Activated T-helper 1 cell treated with anti-CD3 and anti-CD28 coated beads, Interleukin-12 subunit alpha, Interleukin-12 subunit beta, Interleukin-2, Interleukin-4 antibody, amounts not matched to agents 30 ng/mL and 10 ng/mL and 1 ng/mL, durations not matched to agents 14 hours and 24 hours and 36 hours (primary cell): Measurements from ENCODE around the gene AP1M1. TPM values are rescaled to one million over a fixed set of nuclear protein-coding genes. Genes with fewer than 3 reads are reported as not detected.
"Not testable (repeated sequence)": the region's sequence is repeated elsewhere in the genome, so short reads cannot be mapped to it uniquely, and the experiment has no call there.

Experiments used
- DNase-seq: peaks from one replicate; pipeline ENCODE4 v3.0.0; 2021; ENCODE audit warnings: low spot score
- H3K27ac Mint-ChIP-seq: one replicate; pipeline ENCODE4 v1.8.0; 2021; ENCODE audit warnings: mild to moderate bottlenecking, mixed read lengths
- H3K27me3 Mint-ChIP-seq: one replicate; pipeline ENCODE4 v1.8.0; 2022; ENCODE audit warnings: mild to moderate bottlenecking, moderate library complexity, mixed read lengths; ENCODE audit not compliant: insufficient read depth
- H3K36me3 Mint-ChIP-seq: one replicate; pipeline ENCODE4 v1.8.0; 2021; ENCODE audit warnings: low read depth, mixed read lengths
- H3K4me1 Mint-ChIP-seq: one replicate; pipeline ENCODE4 v1.8.0; 2021; ENCODE audit warnings: low read depth, mixed read lengths
- H3K4me3 Mint-ChIP-seq: one replicate; pipeline ENCODE4 v1.8.0; 2021; ENCODE audit warnings: mild to moderate bottlenecking, moderate library complexity, mixed read lengths
- H3K9me3 Mint-ChIP-seq: one replicate; pipeline ENCODE4 v1.8.0; 2021; ENCODE audit warnings: mixed read lengths
- intact Hi-C: fragments of 100-400 bp; cut with micrococcal nuclease; formaldehyde crosslinking; loops from one replicate; pipeline ENCODE4 v1.15.1; 2024
- total RNA-seq: library from RNA; stranded (reverse); gene quantifications from 2 replicates; pipeline ENCODE4 v1.2.3, GENCODE V29; 2022

AP1M1 gene
- total RNA-seq, 1 donor from 2014 or later = 116 TPM

DNA sequence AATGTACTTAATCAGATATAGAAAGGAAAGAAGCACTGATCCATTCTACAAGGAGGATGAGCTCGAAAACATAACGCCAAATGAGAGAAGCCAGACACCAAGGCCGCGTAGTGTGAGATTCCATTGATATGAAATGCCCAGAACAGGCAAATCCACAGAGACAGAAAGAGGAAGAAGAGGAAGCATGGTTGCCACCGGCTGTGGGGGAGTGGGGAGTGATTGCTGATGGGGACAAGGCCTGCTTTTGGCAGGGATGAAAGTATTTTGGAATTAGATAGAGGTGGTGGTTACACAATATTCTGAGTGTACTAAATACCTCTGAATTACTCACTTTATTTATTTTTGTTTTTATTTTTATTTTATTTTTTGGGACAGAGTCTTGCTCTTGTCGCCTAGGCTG, 76.7 kb downstream of the AP1M1 start:
- no peak overlapping the region for H3K4me3 Mint-ChIP-seq
- H3K27ac Mint-ChIP-seq = no peak overlapping the region
- H3K4me1 Mint-ChIP-seq = peaks cover 13% of the 10 kb centered on the region
- intact Hi-C loops = no loop called here
- peaks cover 35% of the 10 kb centered on the region for H3K27me3 Mint-ChIP-seq
- no peak for DNase-seq
- no peaks in the 10 kb centered on the region for H3K9me3 Mint-ChIP-seq
- H3K36me3 Mint-ChIP-seq = no peaks in the 10 kb centered on the region

DNA sequence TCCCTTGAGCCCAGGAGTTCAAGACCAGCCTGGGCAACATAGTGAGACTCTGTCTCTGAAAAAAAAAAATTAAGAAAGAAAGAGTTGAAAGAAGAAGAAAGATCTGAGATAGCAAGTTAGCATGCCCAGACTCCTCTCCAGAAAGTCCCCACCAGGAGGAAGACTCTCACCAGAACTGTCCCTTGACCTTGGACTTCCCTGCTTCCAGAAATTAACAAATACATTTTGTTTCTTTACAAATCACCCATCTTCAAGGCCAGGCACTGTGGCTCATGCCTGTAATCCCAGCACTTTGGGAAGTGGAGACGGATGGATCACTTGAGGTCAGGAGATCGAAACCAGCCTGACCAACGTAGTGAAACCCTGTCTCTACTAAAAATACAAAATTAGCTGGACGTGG, 82.6 kb downstream of the AP1M1 start:
- peaks cover 40% of the 10 kb centered on the region for H3K4me1 Mint-ChIP-seq
- intact Hi-C loops = loop anchor here (5.0 kb wide), 1 partner anchor 33 kb away; no protein-coding TSS in a partner anchor

DNA sequence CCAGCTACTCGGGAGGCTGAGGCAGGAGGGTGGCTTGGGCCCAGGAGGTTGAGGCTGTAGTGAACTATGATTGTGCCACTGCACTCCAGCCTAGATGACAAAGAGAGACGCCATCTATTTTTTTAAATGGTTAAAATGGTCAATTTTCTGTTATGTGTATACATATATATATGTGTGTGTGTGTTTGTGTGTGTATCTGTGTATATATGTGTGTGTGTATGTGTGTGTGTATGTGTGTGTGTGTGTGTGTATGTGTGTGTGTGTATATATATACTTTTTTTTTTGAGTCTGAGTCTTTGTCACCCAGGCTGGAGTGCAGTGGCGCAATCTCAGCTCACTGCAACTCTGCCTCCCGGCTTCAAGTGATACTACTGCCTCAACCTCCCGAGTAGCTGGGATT, 84.0 kb downstream of the AP1M1 start:
- intact Hi-C loops = loop anchor here (5.0 kb wide), 1 partner anchor 34 kb away; no protein-coding TSS in a partner anchor
- DNase-seq = no peak
- Mint-ChIP-seq H3K4me3 (no peak overlapping the region), H3K27ac (no peak overlapping the region), H3K27me3 (peaks cover 34% of the 10 kb centered on the region), H3K4me1 (peaks cover 42% of the 10 kb centered on the region), H3K36me3 (peaks cover 3% of the 10 kb centered on the region), H3K9me3 (no peaks in the 10 kb centered on the region)

More for the DNA sequence above, 82.6 kb downstream of the AP1M1 start:
- Mint-ChIP-seq H3K27me3 (peaks cover 37% of the 10 kb centered on the region), H3K27ac (no peak overlapping the region), H3K36me3 (peaks cover 2% of the 10 kb centered on the region), H3K4me3 (no peak overlapping the region), H3K9me3 (no peaks in the 10 kb centered on the region)
- no peak for DNase-seq

DNA sequence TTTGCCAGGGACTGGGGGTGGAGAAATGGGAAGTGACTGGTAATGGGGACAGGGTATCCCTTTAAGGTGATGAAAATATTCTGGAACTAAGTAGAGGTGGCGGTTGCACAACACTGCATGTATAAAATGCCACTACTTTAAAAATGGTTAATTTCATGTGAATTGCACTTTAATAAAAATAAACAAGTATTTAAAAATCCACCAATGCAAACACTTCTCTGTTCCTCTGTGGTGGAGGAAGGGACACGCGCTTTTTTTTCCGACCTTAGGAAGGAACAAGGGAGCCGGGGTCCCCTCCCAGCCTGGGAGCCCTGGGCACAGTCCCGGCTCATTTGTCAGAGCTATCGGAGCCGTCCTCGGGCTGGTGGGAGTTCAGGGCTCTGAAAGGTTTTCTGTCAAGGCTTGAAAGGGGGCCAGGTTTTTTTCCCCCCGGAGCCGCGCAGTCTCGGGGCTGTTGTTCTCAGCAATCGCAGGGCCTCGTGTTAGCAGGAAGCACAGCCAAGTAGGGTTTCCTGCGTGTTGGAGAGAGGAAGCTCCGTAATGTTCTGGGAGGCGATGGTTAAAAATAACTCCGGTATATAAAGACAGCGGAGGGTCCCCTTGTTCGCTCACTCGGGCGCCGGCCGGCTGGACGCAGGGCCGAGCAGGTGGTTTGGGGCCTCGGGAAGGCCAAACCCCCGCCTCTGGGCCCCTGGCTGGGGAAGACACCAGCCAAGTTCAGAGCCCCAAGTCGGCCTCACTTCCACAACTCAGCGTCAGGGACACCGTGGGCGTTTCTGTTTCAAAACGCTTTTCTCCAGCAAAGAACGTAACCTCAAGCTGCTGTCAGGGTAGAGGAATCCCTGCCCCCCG, 85.7 kb downstream of the AP1M1 start:
- Mint-ChIP-seq H3K27me3 (peaks cover 37% of the 10 kb centered on the region), H3K36me3 (peaks cover 4% of the 10 kb centered on the region), H3K9me3 (no peaks in the 10 kb centered on the region), H3K4me3 (peak overlapping the region; percentile 74), H3K27ac (peak overlapping the region; percentile 70), H3K4me1 (peaks cover 45% of the 10 kb centered on the region)
- intact Hi-C loops = loop anchor here (1.0 to 5.0 kb wide), 2 partner anchors 36 to 41 kb away; partner anchors contain the start of gene KLF2
- peak; percentile 32 for DNase-seq

DNA sequence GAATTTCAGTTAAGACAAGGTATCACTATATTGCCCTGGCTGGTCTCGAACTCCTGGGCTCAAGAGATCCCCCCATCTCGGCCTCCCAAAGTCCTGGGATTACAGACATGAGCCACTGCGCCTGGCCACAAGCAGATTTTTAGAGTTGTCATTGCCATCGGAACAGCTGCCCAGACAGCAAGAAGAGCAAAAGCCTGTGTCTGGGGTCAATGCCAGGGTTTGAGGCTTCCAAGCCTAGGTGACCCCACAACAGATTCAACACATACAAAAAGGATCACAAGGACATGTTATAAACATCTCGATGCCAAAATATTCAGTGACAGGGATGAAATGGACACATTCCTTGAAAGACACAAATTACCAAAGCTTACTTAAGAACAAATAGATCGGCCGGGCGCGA, 86.8 kb downstream of the AP1M1 start:
- H3K4me1 Mint-ChIP-seq = peaks cover 39% of the 10 kb centered on the region
- H3K9me3 Mint-ChIP-seq = no peaks in the 10 kb centered on the region
- H3K27me3 Mint-ChIP-seq = peaks cover 35% of the 10 kb centered on the region
- H3K4me3 Mint-ChIP-seq = no peak overlapping the region
- intact Hi-C loops = loop anchor here (5.0 kb wide), 1 partner anchor 37 kb away; no protein-coding TSS in a partner anchor
- peaks cover 4% of the 10 kb centered on the region for H3K36me3 Mint-ChIP-seq
- DNase-seq = no peak
- H3K27ac Mint-ChIP-seq = no peak overlapping the region

DNA sequence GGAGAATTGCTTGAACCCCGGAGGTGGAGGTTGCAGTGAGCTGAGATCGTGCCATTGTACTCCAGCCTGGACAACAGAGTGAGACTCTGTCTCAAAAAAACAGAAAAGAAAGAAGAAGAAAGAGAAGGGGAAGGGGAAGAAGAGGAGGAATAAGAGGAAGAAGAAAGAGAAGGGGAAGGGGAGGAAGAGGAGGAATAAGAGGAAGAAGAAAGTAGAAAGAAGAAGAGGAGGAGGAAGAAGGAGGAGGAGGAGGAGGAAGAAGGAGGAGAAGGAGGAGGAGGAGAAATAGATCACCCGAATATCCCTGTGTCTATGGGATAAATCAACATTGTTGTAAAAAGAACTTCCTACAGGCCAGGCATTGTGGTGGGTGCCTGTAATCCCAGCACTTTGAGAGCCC, 87.4 kb downstream of the AP1M1 start:
- Mint-ChIP-seq H3K27me3 (peaks cover 35% of the 10 kb centered on the region), H3K4me1 (peaks cover 37% of the 10 kb centered on the region)
- H3K4me3 Mint-ChIP-seq, H3K9me3 Mint-ChIP-seq, H3K36me3 Mint-ChIP-seq, H3K27ac Mint-ChIP-seq, intact Hi-C loops, DNase-seq: not testable (repeated sequence)

DNA sequence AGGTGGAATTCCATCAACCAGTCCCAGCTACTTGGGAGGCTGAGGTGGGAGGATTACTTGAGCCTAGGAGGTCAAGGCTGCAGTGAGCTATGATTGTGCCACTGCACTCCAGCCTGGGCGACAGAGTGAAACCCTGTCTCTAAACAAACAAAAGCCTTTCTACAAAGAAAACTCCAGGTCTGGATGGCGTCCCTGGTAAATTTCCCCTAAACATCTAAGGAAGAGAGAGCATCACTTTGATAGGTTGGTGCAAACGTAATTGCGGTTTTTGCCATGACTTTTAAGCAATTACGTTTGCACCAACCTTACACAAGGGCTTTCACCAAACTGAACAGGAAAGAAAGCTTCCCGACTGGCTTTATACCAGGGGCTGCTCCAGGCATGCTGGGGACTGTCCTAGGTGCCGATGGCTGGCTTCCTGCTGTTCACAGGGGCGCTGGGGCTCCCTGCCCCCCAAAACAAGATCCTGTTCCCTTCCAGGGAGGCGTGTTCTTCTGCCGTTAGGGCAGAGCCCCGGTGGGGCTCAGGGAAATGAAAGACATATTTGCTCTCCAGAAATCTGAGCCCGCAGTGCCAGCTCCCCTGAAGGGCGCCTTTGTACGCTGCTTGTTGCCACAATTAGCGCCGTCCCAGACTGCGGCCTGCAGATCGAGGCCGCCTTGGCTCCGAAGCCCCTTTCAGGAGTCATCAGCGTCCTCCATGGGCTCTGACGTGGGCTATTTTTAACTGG, 88.2 kb downstream of the AP1M1 start:
- no peak overlapping the region for H3K4me3 Mint-ChIP-seq
- peaks cover 33% of the 10 kb centered on the region for H3K4me1 Mint-ChIP-seq
- peaks cover 4% of the 10 kb centered on the region for H3K36me3 Mint-ChIP-seq
- no peaks in the 10 kb centered on the region for H3K9me3 Mint-ChIP-seq
- H3K27me3 Mint-ChIP-seq = peaks cover 39% of the 10 kb centered on the region
- no peak overlapping the region for H3K27ac Mint-ChIP-seq
- no peak for DNase-seq
- intact Hi-C loops = no loop called here

DNA sequence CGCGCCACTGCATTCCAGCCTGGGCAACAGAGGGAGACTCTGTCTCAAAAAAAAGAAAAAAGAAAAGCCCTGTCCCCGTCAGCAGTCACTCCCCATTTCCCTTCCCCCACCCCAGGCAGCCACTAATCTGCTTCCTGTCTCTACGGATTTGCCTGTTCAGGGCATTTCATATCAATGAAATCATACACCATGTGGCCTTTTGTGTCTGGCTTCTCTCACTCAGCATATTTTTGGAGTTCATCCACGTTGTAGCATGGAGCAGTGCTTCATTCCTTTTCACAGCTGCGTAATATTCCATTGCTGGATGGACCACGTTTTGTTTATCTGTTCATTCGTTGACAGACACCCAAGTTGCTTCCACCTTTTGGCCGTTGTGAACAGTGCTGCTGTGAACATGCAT, 90.8 kb downstream of the AP1M1 start:
- H3K36me3 Mint-ChIP-seq = peaks cover 2% of the 10 kb centered on the region
- intact Hi-C loops = loop anchor here (1.0 kb wide), 1 partner anchor 10 kb away; no protein-coding TSS in a partner anchor
- DNase-seq = no peak
- H3K9me3 Mint-ChIP-seq = no peaks in the 10 kb centered on the region
- no peak overlapping the region for H3K4me3 Mint-ChIP-seq
- H3K27me3 Mint-ChIP-seq = peaks cover 38% of the 10 kb centered on the region
- no peak overlapping the region for H3K27ac Mint-ChIP-seq
- H3K4me1 Mint-ChIP-seq = peaks cover 22% of the 10 kb centered on the region

DNA sequence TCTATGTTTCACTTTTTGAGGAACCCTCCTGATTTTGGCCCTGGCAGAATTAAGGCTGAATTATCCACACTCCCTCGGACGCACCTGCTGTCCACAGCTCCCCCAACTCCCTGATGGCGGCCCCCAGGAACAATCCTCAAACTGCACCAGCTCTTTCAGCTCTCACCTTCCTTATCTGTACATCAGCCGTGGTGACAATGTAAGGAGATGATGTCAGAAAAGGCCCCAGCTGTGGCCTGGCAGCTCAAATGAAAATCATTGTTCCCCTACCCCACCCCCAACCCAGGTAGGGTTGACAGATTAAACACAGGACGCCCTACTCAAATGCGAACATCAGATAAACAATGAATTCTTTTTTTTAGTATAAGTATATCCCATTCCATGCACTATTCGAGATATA, 91.9 kb downstream of the AP1M1 start:
- no peak for DNase-seq
- H3K9me3 Mint-ChIP-seq = no peaks in the 10 kb centered on the region
- H3K27me3 Mint-ChIP-seq = peaks cover 38% of the 10 kb centered on the region
- intact Hi-C loops = no loop called here
- peaks cover 2% of the 10 kb centered on the region for H3K36me3 Mint-ChIP-seq
- peaks cover 11% of the 10 kb centered on the region for H3K4me1 Mint-ChIP-seq
- no peak overlapping the region for H3K27ac Mint-ChIP-seq
- H3K4me3 Mint-ChIP-seq = no peak overlapping the region

DNA sequence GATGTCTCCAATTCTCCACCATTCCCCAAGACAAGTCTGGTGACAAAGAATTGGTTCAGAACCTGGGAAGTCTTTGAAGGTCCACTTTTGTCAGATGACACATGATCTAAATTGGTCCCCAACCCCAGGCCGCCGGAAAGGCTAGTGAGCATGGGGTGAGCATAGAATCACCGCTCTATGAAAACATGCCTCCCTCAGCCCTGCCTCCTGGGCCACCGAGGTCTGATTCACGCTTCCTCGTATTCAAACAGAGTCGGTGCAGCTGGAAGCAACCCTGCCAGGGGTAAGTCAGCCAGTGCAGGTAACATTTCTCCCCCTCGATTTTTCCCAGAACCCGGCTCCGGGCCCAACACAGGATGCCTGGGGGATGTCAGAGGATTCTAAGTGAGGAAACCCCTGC, 93.0 kb downstream of the AP1M1 start:
- peaks cover 2% of the 10 kb centered on the region for H3K36me3 Mint-ChIP-seq
- peaks cover 11% of the 10 kb centered on the region for H3K4me1 Mint-ChIP-seq
- H3K9me3 Mint-ChIP-seq = no peaks in the 10 kb centered on the region
- DNase-seq = no peak
- intact Hi-C loops = no loop called here
- no peak overlapping the region for H3K27ac Mint-ChIP-seq
- H3K27me3 Mint-ChIP-seq = peaks cover 27% of the 10 kb centered on the region
- no peak overlapping the region for H3K4me3 Mint-ChIP-seq

DNA sequence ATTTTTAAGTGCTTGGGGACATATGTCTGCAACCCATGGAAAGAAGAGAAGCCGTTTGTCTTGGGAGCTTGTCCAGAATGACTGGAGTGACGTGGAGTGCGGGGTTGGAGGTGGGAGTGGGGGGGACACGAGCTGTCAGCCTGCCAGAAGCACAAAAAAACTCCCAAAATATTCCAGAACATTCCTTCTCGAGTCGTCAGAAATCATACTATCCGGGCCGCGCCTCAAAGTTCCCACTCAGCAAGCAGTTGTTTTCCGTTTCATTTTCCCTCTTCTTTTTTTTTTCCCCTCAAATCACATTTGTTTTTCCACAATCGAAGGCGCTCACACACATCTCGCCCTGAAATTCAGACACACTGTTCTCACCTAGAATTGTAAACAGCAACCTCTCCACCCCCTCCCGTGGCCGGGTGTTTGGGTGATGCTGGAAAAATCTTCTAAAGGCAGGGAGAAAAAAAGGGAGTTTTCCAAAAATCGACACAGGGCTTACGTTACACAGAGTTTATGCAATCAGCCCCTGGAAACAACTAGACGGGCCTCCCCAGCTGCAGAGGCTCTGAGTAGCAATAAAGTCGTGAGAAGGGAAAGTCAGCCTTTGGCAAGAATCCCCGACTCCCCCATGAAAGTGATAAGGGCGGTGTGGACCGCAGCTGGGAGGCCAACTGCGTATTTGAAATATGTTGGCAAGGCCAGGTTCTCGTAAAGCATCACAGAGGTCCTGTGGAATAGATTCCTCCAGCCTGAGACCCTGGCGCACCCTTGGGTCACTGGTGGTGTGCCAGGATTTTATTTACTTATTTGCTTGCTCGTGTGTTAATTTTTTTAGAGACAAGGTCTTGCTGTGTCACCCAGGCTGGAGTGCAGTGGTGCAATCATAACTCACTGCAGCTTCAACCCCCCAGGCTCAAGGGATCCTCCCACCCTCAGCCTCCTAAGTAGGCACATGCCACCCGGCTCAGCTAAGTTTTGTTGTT, 95.7 kb downstream of the AP1M1 start:
- intact Hi-C loops = no loop called here
- H3K27me3 Mint-ChIP-seq = peaks cover 24% of the 10 kb centered on the region
- DNase-seq = no peak
- peaks cover 5% of the 10 kb centered on the region for H3K4me1 Mint-ChIP-seq
- no peak overlapping the region for H3K4me3 Mint-ChIP-seq
- H3K36me3 Mint-ChIP-seq = no peaks in the 10 kb centered on the region
- H3K9me3 Mint-ChIP-seq = no peaks in the 10 kb centered on the region
- H3K27ac Mint-ChIP-seq = no peak overlapping the region

DNA sequence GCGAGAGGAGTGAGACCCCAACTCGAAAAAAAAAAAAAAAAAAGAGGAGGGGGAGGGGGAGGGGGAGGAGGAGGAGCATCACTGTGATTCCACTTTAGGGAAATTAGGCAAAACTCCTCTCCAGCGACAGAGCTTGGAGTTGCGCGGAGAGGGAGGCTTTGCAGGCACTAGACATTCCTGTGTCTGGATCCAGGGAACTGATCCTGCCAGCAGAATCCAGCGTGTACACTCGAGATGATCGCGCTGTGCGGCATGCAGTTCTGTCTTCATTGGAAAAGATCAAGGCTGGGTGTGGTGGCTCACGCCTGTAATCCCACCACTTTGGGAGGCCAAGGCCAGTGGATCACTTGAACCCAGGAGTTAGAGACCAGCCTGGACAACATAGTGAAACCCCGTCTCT, 97.3 kb downstream of the AP1M1 start:
- DNase-seq = no peak
- Mint-ChIP-seq H3K4me3 (no peak overlapping the region), H3K36me3 (no peaks in the 10 kb centered on the region), H3K27me3 (peaks cover 20% of the 10 kb centered on the region), H3K9me3 (no peaks in the 10 kb centered on the region), H3K4me1 (no peaks in the 10 kb centered on the region), H3K27ac (no peak overlapping the region)
- intact Hi-C loops = no loop called here
